Erythroblast (primary cell): Measurements from ENCODE around the gene EIF3K.

Source experiments
- GATA1 ChIP-seq: IDR thresholded peaks from 2 replicates; pipeline ENCODE4 v1.6.1; 2011; ENCODE audit warnings: low read depth, mild to moderate bottlenecking, control low read depth, low read length, moderate library complexity
- POLR2A ChIP-seq: IDR thresholded peaks from 2 replicates; pipeline ENCODE4 v1.6.1; 2011; ENCODE audit warnings: mild to moderate bottlenecking, low read length

DNA sequence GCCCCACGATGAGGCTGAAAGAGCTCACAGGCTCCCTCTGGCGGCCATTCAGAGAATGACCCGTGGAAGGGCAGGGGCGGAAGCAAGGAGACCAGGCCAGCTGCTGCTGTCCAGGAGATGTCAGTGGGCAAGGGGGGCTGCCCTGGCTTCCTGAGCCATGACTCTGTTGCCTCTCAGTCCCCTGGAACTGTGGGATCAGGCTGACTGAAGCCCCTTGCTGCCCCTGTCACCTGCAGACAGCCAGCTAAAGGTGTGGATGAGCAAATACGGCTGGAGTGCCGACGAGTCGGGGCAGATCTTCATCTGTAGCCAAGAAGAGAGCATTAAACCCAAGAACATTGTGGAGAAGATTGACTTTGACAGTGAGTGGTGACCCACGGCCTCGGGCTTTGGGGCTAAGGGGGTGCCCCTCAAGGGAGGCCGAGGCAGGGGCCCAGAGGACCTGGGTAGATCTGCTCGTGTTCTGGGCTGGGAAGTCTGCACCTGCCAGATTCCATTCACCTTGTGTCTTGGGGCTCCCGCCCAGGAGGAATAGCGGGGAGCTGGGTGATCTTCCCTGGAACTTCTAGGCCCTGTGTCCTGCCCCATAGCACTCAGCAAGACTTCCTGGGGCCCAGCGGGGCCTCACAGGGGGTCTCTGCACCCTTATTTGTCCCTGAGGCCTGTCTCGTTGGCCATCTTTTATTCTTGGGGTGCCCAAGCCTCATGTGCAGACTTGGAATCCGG is 15.9 kb downstream of the EIF3K start:
- TF ChIP-seq POLR2A (no peak), GATA1 (no peak)
